HG03196 (cell line): ENCODE data around the gene RUNX3.

Source experiments
- ATAC-seq: cut with Tn5 transposase; IDR thresholded peaks from one replicate; pipeline ENCODE4 v1.9.1; 2021; ENCODE audit not compliant: unreplicated experiment

The RUNX3 gene

DNA sequence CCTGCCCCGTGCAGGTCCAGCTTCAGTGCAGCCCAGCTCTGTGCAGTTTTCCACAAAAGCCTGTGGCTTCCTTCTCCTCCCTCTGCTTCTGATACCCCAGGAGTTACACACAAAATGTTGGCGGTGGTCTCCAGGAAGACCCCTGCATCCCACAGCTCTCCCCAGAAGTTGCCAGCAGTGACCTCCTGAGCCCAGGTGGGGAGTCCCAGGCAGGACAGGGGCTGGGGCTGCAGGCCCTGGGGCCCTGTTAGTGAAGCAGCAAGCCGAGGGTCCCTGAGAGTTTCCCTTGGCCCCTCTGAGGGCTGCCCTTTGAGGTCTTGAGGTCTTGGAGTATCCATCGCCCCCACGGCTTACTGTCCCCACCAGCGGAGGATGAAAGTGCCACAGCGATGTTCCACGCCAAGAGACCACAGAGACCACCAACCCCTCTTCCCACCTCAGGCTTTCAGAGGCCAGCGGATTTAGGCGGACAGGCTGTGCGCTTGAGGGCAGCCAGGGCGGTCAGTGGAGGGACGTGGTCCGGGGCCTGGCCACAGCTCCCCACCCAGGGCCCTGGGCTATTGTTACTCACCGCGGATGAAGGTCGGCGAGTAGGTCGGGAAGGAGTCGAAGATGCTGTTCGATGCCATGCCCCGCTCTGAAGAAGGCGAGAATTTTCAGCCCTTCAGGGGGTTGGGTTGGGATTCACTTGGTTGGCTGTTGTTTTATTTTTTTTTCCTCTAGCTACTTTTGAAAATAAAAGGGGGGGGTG is 34.0 kb upstream of the RUNX3 start:
- no peak for ATAC-seq

- ATAC-seq, result no peak
Observed at GRCh38 chr1:24963099-24963872, 33.2 kb upstream of the RUNX3 start.

- no peak for ATAC-seq
Observed at GRCh38 chr1:24961961-24962861, 32.1 kb upstream of the RUNX3 start.

DNA sequence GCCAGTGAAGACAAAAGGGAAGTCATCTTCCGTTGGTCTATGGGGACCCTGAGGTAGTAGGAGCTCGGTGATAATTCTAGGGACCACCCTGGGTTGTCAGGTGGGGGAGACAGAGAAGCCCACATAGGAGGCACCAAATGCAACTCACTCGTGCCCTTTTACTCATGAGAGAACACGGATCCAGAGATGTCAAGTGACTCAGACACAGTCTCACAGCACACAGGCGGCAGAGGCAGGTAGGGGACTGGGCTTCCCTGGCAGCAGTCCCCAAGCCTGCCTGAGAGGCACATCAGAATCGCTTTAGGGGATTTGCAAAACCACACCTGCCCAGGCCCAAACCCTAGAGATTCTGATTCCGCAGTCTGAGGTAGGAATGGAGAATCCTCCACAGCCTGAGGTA is 31.3 kb upstream of the RUNX3 start:
- ATAC-seq, result no peak

GRCh38 chr1:24960071-24960801 is 30.2 kb upstream of the RUNX3 start:
- ATAC-seq, result no peak

GRCh38 chr1:24959623-24959975 is 29.5 kb upstream of the RUNX3 start:
- ATAC-seq, result no peak

DNA sequence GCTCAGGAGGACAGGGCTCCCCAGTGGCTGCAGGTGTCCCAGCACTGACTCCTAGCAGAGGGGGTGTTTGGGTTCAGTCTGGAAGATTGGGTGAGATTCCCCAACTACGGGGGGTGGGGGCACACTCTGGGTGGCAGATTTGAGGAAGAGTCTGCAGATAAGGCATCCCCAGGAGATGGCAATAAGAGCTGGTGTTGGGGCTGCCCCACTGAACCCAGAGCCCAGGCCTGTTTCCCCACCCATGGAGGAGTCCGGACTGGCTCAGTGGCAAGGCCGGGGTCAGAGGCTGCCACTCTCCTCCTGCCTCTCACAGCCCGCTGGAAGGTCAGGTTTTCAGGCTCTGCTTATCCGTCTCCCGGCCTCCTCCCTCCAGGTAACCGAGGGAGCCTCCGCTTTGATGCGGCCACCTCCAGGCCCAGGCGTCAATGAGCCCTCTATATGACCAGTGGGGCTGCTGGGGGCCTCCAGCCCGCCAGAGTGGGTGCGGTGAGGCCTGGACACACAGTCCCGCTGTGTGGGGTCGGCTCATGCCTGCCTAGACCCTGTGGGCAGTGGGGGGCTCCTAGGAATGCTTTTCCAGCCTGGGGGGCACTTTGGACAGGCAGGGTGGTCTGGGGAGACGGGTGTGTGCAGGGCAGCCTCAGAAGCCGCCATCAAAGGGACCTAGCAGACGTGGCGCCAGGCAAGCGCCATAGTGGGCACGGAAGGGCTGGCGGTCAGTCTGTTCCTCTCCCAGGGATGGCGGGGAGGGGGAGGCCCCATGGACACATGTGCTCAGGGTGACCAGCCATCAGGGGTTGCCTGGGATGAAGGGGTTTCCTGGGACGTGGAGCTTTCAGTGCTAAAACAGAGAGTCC is 28.9 kb upstream of the RUNX3 start:
- ATAC-seq, result no peak

GRCh38 chr1:24957808-24958752 is 28.0 kb upstream of the RUNX3 start:
- no peak for ATAC-seq

DNA sequence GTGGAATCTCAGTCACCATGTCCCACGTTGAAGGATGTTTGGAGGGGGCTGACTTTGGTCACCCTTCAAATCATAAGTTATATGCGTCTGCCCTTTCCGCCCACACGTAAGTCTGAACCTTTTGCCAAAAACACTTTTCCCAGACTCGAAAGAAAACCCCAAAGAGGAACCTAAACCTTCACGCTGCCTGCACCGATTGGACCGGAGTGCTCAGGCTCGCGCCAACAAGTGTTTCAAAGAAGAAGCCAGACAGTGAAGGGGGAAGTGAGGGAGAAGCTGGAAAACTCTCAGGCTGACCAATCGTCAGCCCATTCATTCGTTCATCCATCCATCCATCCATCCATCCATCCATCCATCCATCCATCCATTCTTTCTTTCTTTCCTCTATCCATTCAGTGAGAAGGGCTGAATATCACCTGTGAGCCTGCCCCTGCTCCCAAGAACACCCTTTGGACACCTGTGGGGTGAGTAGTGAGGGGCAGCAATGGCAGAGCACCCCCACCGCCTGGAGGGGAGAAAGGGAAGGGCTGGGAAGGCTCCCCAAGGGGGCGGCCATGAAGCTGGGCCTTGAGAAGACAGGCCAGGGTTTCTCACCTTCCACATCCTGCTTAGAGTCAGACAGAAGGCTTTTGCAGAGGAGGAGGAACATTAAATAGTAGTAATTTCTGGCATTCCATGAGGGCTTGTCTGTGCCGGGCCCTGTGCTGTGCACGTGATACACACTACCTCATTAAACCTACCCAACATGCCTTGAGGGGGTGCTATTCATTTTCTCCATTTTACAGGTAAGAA is 27.1 kb upstream of the RUNX3 start:
- no peak for ATAC-seq

DNA sequence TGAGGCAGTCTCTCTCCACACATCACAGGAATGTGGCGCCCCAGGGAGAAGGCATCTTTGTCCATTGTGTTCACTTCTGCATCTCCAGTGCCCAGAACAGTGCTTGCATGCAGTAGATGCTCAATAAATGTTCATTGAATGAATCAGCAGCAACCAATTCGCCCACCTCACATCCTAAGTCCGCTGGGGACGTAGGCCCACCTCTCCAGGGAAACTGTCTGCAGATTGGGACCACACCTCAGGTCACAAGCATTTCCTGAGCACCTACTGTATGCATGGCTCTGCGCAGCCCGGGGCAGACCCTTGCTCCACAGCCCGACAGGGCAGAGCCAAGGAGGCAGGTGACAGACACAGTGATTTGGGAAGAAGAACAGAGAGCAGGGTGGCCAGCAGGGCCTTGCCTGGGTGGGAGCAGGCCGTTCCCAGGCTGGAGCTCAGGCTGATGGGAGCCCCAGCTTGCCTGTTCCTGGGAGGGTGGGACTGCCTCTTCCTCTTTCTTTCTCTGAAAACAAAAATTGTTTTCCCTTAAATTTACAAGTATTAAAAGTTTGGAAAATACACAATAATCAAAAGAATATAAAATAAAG is 25.8 kb upstream of the RUNX3 start:
- no peak for ATAC-seq

DNA sequence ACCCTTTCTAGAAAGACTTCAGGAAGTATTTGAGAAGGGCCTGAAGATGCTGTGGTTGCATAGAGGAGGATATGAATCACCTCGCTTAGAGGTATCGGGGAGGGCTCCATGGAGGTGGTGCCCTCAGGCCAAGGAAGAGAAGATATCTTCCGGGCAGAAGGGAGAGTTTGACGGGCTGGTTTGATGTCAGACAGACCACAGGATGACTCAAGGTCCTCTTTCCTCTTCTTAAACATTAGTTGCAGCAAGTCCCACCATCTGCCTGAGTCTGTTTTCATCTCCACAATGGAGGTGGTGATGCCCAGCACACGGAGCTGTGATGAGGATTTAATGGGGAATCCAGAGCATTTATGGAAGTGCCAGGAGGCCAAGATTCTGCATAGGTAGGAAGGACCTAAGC is 25.1 kb upstream of the RUNX3 start:
- ATAC-seq, result peak; percentile 45

- no peak for ATAC-seq
Observed at GRCh38 chr1:24954631-24955030, 24.6 kb upstream of the RUNX3 start.

DNA sequence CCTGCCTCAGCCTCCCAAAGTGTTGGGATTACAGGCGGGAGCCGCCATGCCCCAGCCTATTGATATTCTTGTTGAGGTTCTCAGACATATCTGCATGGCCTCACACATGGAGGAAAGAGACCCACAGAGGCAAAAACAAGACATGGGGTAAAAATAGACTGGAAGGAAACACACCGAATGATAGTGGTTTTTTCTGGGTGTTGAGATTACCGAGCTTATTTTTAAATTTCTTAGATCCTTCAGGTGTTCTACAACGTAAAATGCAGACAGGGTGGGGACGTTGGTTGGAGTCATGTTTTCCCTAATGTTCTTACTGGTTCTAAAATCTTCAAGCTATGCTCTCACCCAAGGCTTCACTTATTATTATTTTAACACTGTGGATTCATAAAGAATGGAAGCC is 23.9 kb upstream of the RUNX3 start:
- no peak for ATAC-seq

- ATAC-seq, result no peak
Observed at GRCh38 chr1:24952413-24952841, 22.4 kb upstream of the RUNX3 start.

GRCh38 chr1:24951810-24952412 is 21.8 kb upstream of the RUNX3 start:
- ATAC-seq, result no peak

- ATAC-seq, result no peak
Observed at GRCh38 chr1:24951337-24951736, 21.3 kb upstream of the RUNX3 start.

DNA sequence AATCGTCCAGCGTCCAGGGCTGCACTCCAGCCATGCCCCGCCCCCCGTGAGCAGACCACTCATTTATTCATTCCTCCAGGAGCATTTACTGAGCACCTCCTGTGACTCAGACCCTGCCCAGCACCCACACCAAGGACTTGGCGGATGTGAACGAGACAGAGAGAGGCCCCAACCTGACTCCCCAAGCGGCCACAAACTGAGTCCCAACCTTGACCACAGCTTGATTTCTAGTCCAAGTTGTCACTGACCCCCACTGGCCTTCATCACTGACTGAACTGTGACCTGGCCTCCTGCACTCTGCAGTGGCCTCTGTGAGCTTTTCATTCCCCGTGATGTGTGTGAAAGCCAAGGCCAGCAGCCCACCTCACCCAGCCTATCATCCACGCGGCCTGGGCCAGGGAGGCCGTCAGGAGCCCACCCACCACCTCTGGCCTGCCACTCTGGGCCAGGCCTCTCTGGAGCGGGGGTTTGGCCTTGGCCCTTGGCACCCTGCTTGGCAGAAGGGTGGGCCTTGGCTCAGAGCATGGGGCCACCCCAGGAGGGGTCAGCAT is 19.3 kb upstream of the RUNX3 start:
- ATAC-seq, result no peak
